ENCODE results near the gene CLTC.
A peak's percentile ranks its signal among the peaks of the same experiment; 100 is the strongest.
"Not testable (repeated sequence)": the region's sequence is repeated elsewhere in the genome, so short reads cannot be mapped to it uniquely, and the experiment has no call there.

The CLTC gene

GRCh38 chr17:59619298-59620063, at the start of gene CLTC:
Gene CLTC, plus strand, starts transcription at chr17:59619895. Its CDS starts 237 bp downstream, at chr17:59620132.
- peak; percentile 97 for DNase-seq

DNA sequence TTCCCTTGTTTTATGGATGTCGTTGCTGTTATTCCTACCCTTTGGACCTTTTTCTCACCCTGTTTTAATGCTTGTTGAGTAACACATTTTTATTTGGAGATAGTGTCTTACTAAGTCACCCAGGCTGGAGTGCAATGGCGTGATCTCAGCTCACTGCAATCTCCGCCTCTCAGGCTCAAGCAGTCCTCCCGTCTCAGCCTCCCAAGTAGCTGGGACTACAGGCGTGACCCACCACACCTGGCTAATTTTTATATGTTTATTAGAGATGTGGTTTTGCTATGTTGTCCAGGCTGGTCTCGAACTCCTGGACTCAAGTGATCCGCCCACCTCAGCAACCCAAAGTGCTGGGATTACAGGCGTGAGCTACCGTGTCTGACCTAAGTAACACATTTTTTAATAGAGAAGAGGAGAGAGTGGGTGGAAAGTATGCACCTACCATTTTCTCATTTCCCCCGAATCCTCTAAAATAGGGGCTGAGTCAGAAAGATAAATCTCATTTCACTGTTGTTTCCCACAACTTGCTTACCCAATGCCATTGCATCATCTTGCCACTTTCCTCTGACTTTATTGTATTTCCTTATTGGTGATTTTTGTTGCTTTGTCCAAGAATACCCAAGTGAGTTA, 47.3 kb upstream of the CLTC start:
- no peak for DNase-seq

DNA sequence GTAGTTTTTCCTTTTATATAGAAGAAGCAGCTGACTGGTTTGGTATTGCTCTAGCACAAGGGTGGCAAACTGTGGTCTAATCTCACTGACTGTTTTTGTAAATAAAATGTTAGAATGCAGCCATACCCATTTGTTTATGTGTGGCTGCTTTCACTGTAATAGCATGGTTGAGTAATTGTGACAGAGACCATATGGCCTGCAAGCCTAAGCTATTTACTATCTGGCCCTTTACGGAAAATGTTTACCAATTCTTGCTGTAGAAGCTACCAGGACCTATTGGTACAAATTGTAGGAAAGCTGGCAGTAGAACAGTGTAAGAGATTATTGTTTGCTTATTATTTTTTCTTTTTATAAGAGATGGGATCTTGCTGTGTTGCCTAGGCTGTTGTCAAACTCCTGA, 35.5 kb upstream of the CLTC start:
- not testable (repeated sequence) for DNase-seq

DNA sequence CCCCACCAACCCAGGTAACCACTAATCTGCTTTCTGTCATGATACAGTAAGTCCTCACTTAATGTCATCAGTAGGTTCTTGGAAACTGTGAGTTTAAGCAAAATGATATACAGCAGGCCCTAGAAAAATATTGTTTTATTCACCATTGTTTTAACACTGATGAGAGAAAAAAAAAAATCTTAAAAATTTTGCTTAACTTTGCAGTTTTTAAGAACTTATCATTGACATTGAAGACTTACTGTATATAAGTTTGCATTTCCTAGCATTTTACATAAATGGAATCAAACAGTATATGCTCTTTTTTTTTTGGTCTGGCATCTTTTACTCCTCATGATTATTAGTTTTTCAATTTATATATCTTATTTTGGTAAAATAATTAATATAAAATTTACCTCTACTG, 19.5 kb upstream of the CLTC start:
- no peak for DNase-seq

DNA sequence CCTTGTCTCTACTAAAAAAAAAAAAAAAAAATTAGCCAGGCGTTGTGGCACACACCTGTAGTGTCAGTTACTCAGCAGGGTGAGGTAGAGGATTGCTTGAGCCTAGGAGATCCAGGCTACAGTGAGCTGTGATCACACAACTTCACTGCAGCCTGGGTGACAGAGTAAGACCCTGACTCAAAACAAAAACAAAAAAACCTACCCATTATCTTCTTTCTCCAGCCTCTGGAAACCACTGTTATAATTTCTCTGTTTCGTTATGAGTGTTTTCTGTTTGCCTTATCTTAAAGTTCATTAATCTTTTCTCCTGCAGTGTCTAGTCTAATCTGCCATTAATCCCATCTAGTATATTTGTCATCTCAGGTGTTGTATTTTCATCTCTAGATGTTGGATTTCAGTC, 18.6 kb upstream of the CLTC start:
- DNase-seq = no peak

- no peak for DNase-seq
Observed at GRCh38 chr17:59607061-59607460, 12.6 kb upstream of the CLTC start.

DNA sequence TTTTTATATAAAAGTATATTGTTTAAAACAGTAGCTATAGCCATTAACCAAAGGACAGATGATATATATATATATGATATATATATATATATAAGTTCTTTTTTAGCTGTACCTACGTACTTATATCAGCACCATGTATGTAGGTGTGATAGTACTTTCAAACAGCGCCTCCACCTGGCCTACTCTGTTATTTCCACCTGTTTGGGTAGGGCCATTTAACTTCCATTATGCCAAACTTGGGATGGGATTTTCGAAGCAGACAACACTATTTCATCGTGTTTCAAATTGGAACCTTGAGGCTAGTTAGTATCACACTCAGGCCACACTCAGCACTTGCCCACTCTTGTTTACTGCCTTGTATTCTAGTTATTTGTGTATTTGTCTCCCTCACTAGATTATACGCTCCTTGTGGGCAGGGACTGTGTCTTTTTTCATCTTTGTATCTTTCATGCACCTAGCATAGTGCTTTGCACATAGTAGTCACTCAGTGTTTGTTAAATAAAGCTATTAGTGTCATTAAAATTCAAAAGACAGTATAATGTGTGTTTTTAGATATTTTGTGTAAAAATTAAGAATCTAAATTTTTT, 11.8 kb upstream of the CLTC start:
- DNase-seq = peak in 1 of 2 experiments; percentile 22

- DNase-seq = no peak
Observed at GRCh38 chr17:59611503-59611902, 8.2 kb upstream of the CLTC start.

GRCh38 chr17:59616253-59616920, 3.3 kb upstream of the CLTC start:
- DNase-seq = no peak

- no peak for DNase-seq
Observed at GRCh38 chr17:59617156-59617732, 2.5 kb upstream of the CLTC start.

- DNase-seq = no peak
Observed at GRCh38 chr17:59619035-59619297, 729 bp upstream of the CLTC start.

DNA sequence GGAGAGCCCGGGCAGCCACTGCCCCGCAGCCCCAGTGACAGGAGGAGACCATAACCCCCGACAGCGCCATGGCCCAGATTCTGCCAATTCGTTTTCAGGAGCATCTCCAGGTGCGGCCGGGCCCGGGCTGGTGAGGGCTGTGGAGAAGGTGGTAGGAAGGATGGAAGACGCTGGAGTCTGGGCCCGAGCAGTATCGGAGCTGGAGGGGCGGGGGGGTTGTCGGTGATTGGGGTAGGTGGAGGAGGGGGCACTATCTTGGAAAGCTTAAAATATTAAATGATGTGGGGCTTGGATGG, 317 bp downstream of the CLTC start:
- no peak for DNase-seq

DNA sequence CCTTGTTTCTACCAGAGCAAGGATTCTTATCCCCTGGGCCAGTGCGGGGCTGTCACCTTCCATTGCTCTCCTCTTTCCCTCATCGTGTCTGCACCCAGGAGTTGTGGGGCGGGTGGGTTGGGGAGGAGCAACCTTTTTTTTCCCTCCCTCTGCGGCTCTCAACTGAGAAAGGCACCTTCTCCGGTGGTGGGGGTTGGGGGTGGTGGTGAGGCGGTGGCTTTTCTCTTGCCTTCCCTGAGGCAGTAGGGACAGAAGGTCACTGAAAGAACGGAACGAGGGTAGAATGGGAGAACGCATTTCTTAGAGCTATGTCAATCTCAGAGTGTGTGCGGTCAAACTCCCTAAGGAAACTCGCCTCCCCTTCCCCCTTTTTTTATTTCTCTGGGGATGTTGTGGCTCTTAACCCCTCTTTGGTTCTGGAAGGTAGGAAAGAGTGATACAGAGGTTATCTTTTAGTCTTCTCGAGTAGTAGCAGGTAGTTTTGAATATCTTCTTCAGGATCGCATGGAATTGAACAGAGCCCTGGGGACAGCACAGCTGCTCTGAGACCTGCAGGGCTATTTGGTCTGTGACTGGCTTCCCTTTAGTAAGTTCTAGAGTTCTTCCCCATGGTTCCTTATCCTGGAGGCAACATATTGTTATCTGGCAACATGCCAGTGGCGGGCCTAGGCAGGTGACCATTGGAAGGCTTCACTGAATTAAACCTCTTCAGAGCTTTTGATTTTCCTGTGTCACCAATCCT, 994 bp downstream of the CLTC start:
- DNase-seq = peak; percentile 22 to 58

- no peak for DNase-seq
Observed at GRCh38 chr17:59621771-59622170, 2.1 kb downstream of the CLTC start.

GRCh38 chr17:59623151-59623550, 3.5 kb downstream of the CLTC start:
- DNase-seq = no peak

- DNase-seq = no peak
Observed at GRCh38 chr17:59626756-59627155, 7.1 kb downstream of the CLTC start.

- DNase-seq = no peak
Observed at GRCh38 chr17:59627274-59627673, 7.6 kb downstream of the CLTC start.

DNA sequence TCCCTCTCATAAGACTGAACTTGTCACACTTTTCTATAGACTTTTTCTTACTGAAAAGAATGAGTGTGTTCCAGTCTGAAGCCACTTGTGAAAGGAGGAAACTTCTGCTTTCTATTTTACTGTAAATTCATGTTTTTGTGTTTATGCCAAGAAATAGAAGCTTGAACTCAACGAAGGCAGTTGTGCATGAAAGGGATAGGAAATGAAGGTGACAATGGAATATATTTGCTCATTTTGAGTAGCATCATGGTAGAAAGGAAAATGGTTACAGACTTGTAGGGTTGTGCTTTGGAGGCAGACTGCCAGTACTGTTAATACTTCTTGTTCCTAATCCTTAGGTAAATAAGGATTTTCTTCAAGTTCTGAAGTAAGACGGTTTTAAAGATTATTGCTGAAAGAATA, 8.1 kb downstream of the CLTC start:
- no peak for DNase-seq

DNA sequence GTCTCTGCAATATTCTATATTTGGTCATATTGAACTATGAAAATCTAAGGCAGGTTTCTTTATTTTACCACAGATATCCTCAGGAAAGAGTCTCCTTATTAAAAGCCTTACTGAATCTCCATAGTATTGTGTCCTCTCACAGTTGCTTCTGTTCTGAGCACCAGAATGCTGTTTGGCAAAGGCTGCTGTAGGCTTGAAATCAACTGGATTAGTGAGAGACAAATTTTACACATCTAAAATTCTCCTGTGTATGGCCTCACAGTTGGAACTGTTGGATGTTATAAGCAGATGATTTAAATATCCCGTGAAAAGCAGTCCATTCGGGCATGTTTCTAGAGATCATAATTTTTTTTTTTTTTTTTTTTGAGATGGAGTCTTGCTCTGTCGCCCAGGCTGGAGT, 9.5 kb downstream of the CLTC start:
- DNase-seq = no peak

DNA sequence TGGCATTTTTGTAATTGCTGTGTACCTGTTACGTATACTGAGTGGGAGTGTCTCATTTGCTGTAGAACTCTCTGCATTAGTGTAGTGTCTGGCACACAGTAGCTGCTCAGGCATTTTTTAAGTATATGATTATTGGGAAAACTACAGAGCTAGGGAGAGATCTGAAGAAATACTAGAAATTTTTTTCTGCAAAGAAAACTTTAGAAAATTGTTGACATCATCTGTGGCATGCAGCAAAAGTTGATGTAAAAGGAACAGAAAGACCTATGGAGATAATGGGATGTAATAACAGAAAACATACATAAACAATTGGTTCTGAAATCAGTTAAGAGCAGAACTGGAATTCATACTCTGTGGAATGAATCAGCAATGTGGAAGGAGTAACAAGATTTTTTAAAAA, 11.6 kb downstream of the CLTC start:
- DNase-seq = no peak

- DNase-seq = no peak
Observed at GRCh38 chr17:59632398-59632797, 12.7 kb downstream of the CLTC start.

- no peak for DNase-seq
Observed at GRCh38 chr17:59633658-59634359, 14.1 kb downstream of the CLTC start.

Measured in NCI-H524 (cell line).